Right lobe of liver (tissue), 4 donors: ENCODE results near the gene PELI1.

Experiments used
- CTCF ChIP-seq, 4 donors: fragments of 200-600 bp in 3 of 4; fragments of 450-650 bp in 1 of 4; IDR thresholded peaks; one replicate each; pipeline versions ENCODE4 v1.5.1 to v1.8.0; 2016 to 2022; ENCODE audit warnings: antibody characterized with exemption in 4 of 4, mild to moderate bottlenecking in 2 of 4
- POLR2A ChIP-seq: fragments of 450-650 bp; IDR thresholded peaks from one replicate; pipeline ENCODE4 v1.6.1; 2017; ENCODE audit warnings: antibody characterized with exemption, mild to moderate bottlenecking
- donor health status: DM: no; HTN: no; CAD: no.
- donor health status: DM: no; HTN: no; CAD: no.
- donor health status: DM: no; HTN: yes; CAD: no.

GRCh38 chr2:64139956-64140355, 4.3 kb downstream of the PELI1 start:
- no peak for TF ChIP-seq CTCF (IDR thresholded peaks at IDR 0.05)
- no peak for TF ChIP-seq POLR2A
